HG03460 (cell line): ENCODE data around the gene GHRHR.

Experiments used
- ATAC-seq: cut with Tn5 transposase; IDR thresholded peaks from one replicate; pipeline ENCODE4 v1.9.1; 2021; ENCODE audit not compliant: unreplicated experiment

GHRHR gene

GRCh38 chr7:31002256-31002655 lies 38.5 kb downstream of the GHRHR start:
- ATAC-seq = no peak

GRCh38 chr7:31003097-31003496 lies 39.3 kb downstream of the GHRHR start:
- ATAC-seq = no peak

- no peak for ATAC-seq
Observed at GRCh38 chr7:31003721-31004120, 40.0 kb downstream of the GHRHR start.

GRCh38 chr7:31004393-31004792 lies 40.6 kb downstream of the GHRHR start:
- no peak for ATAC-seq

GRCh38 chr7:31006857-31007256 lies 43.1 kb downstream of the GHRHR start:
- no peak for ATAC-seq

GRCh38 chr7:31007634-31008033 lies 43.9 kb downstream of the GHRHR start:
- no peak for ATAC-seq

- ATAC-seq = no peak
Observed at GRCh38 chr7:31014826-31015225, 51.1 kb downstream of the GHRHR start.

- no peak for ATAC-seq
Observed at GRCh38 chr7:31017032-31017675, 53.4 kb downstream of the GHRHR start.

GRCh38 chr7:31017721-31018120 lies 54.0 kb downstream of the GHRHR start:
- no peak for ATAC-seq

GRCh38 chr7:31019509-31019908 lies 55.8 kb downstream of the GHRHR start:
- ATAC-seq = no peak

GRCh38 chr7:31020161-31020560 lies 56.4 kb downstream of the GHRHR start:
- no peak for ATAC-seq

GRCh38 chr7:31020652-31021051 lies 56.9 kb downstream of the GHRHR start:
- no peak for ATAC-seq

GRCh38 chr7:31022117-31022516 lies 58.4 kb downstream of the GHRHR start:
- no peak for ATAC-seq

GRCh38 chr7:31022726-31023125 lies 59.0 kb downstream of the GHRHR start:
- ATAC-seq = no peak

- ATAC-seq = no peak
Observed at GRCh38 chr7:31023877-31024276, 60.1 kb downstream of the GHRHR start.

GRCh38 chr7:31027161-31027965 lies 63.6 kb downstream of the GHRHR start:
- no peak for ATAC-seq

- no peak for ATAC-seq
Observed at GRCh38 chr7:31028006-31028405, 64.3 kb downstream of the GHRHR start.

- ATAC-seq = no peak
Observed at GRCh38 chr7:31028417-31028992, 64.8 kb downstream of the GHRHR start.
